Measurements from ENCODE around the gene TRMU.

TRMU gene

DNA sequence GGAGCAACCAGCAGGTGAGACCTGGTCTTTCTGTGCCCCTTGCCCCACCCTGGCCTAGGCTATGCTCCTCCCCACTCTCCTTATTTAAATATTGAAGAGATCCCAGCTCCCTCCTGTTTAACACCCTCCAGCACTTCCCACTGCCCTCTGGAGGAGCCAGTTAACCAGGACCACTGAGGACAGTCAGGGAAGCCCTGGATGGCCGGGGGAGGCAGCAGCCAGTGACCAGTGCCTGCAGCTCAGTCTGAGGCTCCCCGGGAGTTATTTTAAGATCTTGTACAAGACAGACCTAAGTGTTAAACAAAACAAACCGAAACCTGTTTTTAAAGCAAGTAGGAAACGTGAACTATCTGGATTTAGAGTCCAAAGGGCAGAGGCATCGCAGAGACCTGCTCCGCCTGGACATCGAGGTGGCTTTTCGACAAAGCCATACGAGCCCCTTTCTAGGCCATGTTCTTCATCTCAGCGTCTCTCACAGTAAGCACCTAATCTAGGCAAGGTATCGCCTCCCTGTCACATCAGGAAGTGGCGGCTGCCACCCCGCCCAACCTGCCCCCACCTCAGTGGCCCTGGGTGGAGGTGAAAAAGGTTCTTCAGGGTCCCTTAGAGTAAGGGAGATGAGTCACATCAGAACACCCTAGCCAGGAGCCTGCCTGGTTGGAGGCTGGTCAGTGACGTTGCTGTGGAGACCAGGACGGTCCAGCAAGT is 35.2 kb downstream of the TRMU start:
- TF ChIP-seq GATA2 (IDR thresholded peaks at IDR 0.05; ENCODE audit: low read depth, low read length), result no peak
- no peak for TF ChIP-seq GATA3 (IDR thresholded peaks at IDR 0.05; ENCODE audit: low read depth, low read length)

GRCh38 chr22:46371623-46372226 is 36.2 kb downstream of the TRMU start:
- TF ChIP-seq GATA2 (IDR thresholded peaks at IDR 0.05; ENCODE audit: low read depth, low read length) (no peak), GATA3 (IDR thresholded peaks at IDR 0.05; ENCODE audit: low read depth, low read length) (no peak)

DNA sequence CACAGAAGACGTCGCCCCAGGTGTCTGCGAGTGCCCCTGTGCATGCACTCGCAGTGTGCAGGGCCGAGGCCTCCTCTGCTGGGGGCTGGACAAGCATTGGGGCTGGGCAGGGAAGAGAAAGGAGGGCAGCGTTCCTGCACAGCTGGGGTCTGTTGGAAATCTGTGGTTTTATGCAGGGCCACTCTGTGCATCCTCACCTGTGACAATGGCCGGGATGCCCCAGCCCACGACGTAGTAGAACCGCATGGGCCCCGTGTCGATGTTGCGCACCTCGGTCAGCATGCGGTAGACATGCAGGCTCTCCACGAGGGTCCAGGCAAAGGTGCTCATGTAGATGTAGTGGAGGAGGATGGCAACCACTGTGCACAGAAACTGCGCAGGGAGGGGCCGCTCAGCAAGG is 37.2 kb downstream of the TRMU start:
- no peak for TF ChIP-seq GATA3 (IDR thresholded peaks at IDR 0.05; ENCODE audit: low read depth, low read length)
- TF ChIP-seq GATA2 (IDR thresholded peaks at IDR 0.05; ENCODE audit: low read depth, low read length), result no peak

DNA sequence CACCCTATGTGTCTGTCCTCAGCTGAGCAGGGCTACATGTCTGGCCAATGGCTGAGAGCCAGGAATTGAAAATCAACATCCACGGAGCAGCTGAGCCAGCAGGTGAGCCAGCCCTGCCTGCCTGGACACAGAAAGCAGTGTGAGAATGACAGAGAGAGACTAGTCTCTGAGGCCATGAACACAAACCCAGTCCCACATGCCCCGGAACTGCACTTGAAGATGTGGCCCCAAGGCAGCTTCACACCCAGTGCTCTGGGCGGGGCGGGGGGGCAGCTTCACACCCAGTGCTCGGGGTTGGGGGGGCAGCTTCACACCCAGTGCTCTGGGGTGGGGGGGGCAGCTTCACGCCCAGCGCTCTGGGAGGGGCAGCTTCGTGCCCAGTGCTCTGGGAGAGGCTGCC is 37.6 kb downstream of the TRMU start:
- TF ChIP-seq GATA3 (IDR thresholded peaks at IDR 0.05; ENCODE audit: low read depth, low read length), result no peak
- no peak for TF ChIP-seq GATA2 (IDR thresholded peaks at IDR 0.05; ENCODE audit: low read depth, low read length)

DNA sequence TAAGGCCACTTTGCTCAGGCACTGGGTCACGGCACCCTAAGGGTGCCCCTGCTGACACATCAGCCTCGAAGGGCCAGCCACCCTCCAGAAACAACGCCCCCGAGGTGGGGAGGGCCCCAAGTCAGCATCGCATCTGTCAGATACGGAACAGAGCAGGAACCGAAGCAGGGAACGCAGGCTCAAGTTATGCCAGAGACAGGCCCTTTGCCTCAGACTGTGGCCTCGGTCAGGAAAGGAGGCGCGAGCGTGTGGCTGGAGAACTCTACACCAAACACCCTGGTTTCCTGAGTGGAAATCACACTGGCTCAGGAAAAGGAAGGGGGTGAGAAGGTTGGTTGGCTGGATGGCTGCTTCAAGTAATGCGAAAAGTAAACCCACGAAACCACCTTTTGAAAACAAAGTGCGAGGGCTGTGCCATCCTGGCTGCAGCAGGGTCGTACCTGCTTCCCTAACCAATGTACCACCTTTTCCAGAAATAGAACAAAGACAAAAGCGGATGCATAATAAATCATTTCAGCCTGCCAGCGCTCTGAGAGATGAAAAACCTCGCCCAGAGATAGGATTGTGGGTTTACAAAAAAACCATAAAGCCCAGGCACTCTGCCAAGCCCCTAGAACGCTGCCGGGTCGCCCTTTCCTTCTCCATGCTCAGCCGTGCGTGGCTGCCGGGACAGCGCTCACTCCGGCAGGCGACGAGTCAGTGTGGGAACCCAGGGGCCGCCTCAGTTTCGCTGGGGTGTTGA is 38.6 kb downstream of the TRMU start:
- TF ChIP-seq GATA3 (IDR thresholded peaks at IDR 0.05; ENCODE audit: low read depth, low read length) (no peak), GATA2 (IDR thresholded peaks at IDR 0.05; ENCODE audit: low read depth, low read length) (no peak)

DNA sequence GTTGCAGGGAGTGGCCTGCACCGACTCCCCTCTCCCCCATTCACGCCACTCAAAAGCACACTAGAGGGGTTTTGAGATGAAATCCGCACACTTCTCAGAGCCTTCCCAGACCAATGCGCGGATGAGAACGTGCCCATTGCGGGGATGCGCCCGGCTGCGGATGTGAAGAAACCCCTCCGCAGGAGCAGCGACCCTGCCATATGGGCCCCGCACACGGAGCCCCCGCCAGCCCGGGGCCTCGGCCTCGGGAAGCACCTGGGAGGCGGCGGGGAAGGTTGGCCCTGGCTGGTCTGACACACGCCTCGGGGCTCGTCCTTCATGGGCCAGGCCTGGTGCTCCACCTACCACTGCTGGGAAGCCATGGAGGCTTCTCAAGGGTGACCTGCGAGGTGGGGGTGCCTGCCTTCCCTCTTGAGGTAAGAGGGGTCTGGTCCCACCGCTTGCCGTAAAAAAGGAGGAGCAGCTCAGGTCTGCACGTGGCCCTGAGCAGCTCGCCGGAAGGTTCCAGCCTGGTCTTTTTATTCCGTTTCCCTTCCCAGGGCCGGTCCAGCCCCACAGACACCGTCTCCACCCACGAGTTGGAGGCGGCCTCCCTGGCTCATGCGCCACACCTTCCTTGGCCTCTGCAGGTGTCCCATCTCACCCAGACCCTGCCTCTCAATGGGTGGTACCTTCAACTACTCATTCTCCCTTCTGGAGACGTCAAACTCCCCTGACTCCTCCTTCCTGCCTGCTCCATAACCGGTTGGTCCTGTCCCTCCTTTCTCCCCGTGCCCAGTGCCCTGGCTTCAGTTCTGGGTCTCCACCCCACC is 39.4 kb downstream of the TRMU start:
- no peak for TF ChIP-seq GATA3 (IDR thresholded peaks at IDR 0.05; ENCODE audit: low read depth, low read length)
- no peak for TF ChIP-seq GATA2 (IDR thresholded peaks at IDR 0.05; ENCODE audit: low read depth, low read length)

DNA sequence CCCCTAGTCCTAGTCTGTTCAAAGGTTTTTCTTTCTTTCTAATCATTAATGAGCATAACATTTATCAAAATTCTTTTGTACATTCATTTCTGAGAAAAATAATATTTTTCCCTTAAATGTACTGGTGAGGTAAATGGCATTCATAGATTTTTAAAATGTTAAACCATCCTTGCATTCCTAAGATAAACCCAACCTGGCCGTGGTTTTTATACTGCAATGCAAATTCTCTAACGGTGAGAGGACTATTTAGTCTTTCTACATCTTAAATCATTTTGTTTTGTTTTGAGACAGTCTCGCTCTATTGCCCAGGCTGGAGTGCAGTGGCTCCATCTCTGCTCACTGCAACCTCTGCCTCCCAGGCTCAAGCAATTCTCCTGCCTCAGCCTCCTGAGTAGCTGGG is 40.6 kb downstream of the TRMU start:
- TF ChIP-seq GATA3 (IDR thresholded peaks at IDR 0.05; ENCODE audit: low read depth, low read length), result no peak
- TF ChIP-seq GATA2 (IDR thresholded peaks at IDR 0.05; ENCODE audit: low read depth, low read length), result no peak

DNA sequence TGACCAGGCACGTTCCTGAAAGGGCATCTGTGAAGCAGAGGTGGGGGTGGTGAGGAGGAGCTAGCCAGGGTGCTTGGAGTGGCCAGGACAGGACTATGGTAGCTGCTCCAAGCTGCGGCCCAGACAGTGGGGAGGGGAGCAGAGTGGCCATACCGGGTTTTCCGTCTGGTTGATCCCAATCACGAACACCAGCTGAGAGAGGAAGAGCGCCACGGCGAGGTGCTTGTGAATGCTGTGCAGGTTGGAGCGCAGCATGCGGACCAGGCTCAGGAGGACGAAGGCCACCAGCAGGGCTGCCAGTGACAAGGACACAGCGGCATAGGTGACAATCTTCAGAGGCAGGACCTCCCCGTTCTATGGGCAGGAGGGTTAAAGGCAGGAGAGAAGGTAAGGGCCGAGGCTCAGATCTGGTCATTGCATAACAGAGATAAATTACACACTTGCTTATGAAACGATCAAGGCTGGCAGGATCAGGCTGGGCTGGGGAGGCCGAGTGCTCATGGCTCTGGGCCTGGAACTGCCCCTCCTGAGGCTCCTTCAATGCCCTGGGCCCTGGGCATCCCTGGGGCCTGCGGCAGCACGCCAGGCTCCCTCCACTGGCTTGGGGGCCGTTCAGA is 41.5 kb downstream of the TRMU start:
- TF ChIP-seq GATA3 (IDR thresholded peaks at IDR 0.05; ENCODE audit: low read depth, low read length) (no peak), GATA2 (IDR thresholded peaks at IDR 0.05; ENCODE audit: low read depth, low read length) (no peak)

DNA sequence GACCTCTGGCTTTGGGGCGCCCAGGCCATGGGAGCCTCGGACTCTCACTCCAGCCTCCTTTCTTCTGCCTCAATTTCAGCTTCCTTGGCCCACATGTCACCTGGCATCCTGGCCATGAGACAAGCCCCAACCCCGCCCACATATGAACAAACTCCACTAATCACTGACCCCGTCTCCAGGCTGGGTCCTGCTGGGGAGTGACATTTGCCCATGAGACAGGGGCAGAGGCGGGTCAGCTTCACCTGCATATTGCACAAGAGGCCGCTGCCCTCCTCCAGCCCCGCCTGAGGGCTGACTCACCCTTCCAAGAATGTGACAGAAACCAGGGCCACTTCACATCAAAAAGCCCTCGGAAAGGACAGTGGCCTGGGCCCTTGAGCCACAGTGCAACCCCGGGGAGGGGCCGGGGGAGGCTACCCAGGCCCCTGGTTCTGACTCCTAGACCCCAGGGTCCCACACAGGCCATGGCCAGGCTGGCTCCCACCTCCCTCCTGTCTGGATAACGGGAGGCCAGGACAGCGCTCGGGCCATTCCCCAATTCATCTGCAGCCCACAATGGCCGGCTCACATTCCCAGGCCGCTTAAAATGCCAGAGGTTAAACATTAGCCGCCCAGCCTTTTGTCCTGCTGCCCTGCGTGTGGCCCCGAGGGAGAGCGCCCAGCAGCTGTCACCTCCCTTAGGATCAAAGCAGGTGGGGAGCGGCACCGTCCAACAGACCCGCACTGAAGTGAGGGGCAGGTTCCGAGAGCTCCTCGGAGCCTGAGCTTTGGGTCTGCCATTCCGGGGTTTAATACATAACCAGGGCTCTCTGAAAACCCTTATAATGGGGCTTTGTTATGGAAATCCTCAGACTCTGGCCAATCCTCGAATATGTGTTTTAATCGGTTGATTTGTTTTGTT is 42.3 kb downstream of the TRMU start:
- no peak for TF ChIP-seq GATA2 (IDR thresholded peaks at IDR 0.05; ENCODE audit: low read depth, low read length)
- TF ChIP-seq GATA3 (IDR thresholded peaks at IDR 0.05; ENCODE audit: low read depth, low read length), result no peak

GRCh38 chr22:46378426-46379065 is 43.0 kb downstream of the TRMU start:
- TF ChIP-seq GATA2 (IDR thresholded peaks at IDR 0.05; ENCODE audit: low read depth, low read length) (no peak), GATA3 (IDR thresholded peaks at IDR 0.05; ENCODE audit: low read depth, low read length) (no peak)

- no peak for TF ChIP-seq GATA2 (IDR thresholded peaks at IDR 0.05; ENCODE audit: low read depth, low read length)
- TF ChIP-seq GATA3 (IDR thresholded peaks at IDR 0.05; ENCODE audit: low read depth, low read length), result no peak
Observed at GRCh38 chr22:46379066-46379930, 43.8 kb downstream of the TRMU start.

All from SH-SY5Y (cell line).